ENCODE measurements around the gene SWAP70.

- TF ChIP-seq CTCF (IDR thresholded peaks at IDR 0.05; ENCODE audit: insufficient read depth, low read depth, low read length): no peak
- no peak for TF ChIP-seq EZH2 (IDR thresholded peaks at IDR 0.05; ENCODE audit: insufficient read depth, low read length)
These were observed 76.5 kb downstream of the SWAP70 start for GRCh38 chr11:9740202-9740883.

All from astrocyte (in vitro differentiated cells and primary cell).